GM10248 (cell line): Measurements from ENCODE around the gene DVL3.

Source experiments
- CTCF ChIA-PET: fragments of 300-600 bp; sonication (Branson Sonifier 250); formaldehyde crosslinking; extraction: SDS; loops from one replicate; lab custom pipeline; 2021; ENCODE audit warnings: antibody characterized with exemption; lab: Yijun Ruan, JAX
- POLR2A ChIA-PET: fragments of 350-650 bp; sonication (Branson Sonifier 250); formaldehyde crosslinking; extraction: SDS; loops from one replicate; lab custom pipeline; 2020; ENCODE audit warnings: antibody characterized with exemption; lab: Yijun Ruan, JAX
- DNase-seq: peaks from one replicate; pipeline ENCODE4 v3.0.0; 2012; ENCODE audit errors: extremely low spot score
- CTCF ChIP-seq: IDR thresholded peaks from 2 replicates; pipeline ENCODE4 v1.5.1; 2012; ENCODE audit warnings: mild to moderate bottlenecking, low read depth; ENCODE audit errors: extremely low read depth, missing control alignments, control extremely low read depth

The DVL3 gene

DNA sequence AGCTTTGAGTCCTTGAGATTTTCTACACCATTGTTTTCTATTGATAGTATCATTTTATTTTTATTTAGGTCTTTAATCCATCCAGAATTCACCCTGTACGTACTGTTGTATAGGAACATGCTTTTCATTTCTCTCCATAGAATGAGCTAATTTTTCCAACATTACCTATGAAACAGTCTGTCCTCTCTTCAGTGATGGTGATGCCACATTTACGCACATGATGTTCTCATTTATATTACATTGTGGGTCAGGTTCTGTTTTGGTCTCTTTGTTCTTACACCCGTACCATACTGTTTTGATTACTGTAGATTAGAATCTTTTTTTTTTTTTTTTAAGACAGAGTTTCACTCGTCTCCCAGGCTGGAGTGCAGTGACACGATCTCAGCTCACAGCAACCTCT lies 56.5 kb downstream of the DVL3 start:
- TF ChIP-seq CTCF = no peak
- CTCF ChIA-PET = interaction anchor here (1.8 to 17.3 kb wide), 2 partner anchors 15 to 30 kb away, joined by 4 to 160 read pairs; partner anchors contain the start of gene VWA5B2
- POLR2A ChIA-PET = no interaction called here
- DNase-seq = no peak

DNA sequence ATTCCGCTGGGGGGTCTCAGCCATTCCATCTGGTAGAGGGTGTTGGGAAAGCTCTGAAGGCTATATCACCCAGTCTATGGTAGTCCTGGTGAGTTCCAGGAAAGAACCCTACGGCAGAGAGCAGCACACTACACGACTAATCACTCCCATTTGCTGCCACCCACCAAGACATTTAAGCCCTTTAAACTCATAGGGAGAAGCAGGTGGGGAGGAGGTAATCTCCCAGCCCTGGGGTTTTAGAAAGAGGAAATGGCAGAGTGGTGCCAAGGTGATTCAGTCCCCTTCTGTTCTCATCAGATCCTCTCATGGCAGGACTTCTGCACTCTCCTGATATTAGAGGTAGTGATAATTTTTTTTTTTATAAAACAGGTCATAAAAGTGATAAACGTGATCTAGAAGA lies 63.6 kb downstream of the DVL3 start:
- no peak for TF ChIP-seq CTCF
- CTCF ChIA-PET = interaction anchor here (17.3 kb wide), 1 partner anchor 8 kb away, joined by 160 read pairs; the partner anchor contains the start of gene VWA5B2
- POLR2A ChIA-PET = no interaction called here
- no peak for DNase-seq

- DNase-seq = no peak
- no peak for TF ChIP-seq CTCF
- CTCF ChIA-PET = interaction anchor here (1.1 to 8.6 kb wide), 6 partner anchors 12 to 69 kb away, joined by 3 to 160 read pairs (median 4); partner anchors contain the start of gene EEF1AKMT4
- POLR2A ChIA-PET = no interaction called here
These were observed 67.3 kb downstream of the DVL3 start for GRCh38 chr3:184222521-184222920.
